ENCODE measurements around the gene RUNX2.

The RUNX2 gene

DNA sequence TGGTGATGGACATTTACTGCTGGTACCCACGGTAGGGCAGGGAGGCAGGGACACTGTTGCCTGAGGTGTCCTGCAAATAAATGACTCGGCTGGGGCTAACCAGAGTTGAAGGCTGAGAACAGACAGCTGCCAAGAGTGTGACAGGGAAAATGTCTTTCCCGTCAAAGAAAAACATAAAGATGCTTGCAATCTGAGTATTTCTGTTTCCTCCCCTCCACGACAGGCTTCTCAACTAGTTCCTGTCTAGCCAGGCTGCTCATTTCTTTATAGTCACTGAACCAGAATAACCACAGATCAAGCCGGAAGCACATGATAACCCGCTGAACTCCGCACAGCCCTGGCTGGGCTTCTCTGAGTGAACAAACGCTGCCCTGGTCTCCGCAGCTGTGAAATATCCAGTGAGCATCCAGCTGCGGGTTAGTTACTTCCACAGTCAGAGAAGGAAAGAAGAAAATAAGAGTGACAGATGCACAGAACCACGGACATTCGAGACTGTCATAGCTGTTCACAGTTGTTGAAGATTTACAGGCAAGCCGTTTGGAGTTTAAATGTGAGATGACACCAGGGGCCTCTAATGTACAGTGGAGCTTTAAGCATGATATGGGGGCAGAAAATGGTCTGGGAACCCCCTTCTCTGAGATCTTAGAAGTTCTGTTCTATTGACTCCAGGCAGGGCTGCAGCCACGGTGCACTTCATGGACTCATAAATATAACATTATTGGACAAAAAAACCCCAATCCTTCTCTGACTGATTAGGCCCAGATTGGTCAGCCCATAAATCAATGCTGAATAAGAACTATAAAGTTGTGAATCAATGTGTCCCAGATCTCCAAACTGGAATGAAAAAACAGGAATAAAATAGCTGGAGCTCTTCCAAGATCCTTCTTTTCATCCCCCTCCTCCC, 349.5 kb downstream of the RUNX2 start:
- Histone ChIP-seq H4K12ac (ENCODE audit: low read depth, low read length) (no peak overlapping the region), H3K79me1 (ENCODE audit: low read length) (no peaks in the 10 kb centered on the region), H2AK5ac (ENCODE audit: low read length) (no peak overlapping the region), H3K79me2 (ENCODE audit: control insufficient read depth, insufficient read depth, low read length, poor library complexity) (no peaks in the 10 kb centered on the region), H4K91ac (ENCODE audit: low read depth, low read length) (no peak overlapping the region), H3K4me2 (ENCODE audit: low read length) (no peak overlapping the region), H3K14ac (ENCODE audit: low read length) (no peak overlapping the region), H3K27ac (ENCODE audit: low read depth, low read length) (no peak overlapping the region), H3K27me3 (ENCODE audit: insufficient read depth, low read length) (no peaks in the 10 kb centered on the region), H3K4me3 (ENCODE audit: low read depth, low read length) (no peak overlapping the region), H3K36me3 (ENCODE audit: control insufficient read depth in 1 of 2, insufficient read depth in 2 of 2, low read length in 2 of 2) (no peaks in the 10 kb centered on the region), H3K18ac (ENCODE audit: low read length) (no peak overlapping the region), H3K4ac (ENCODE audit: low read depth, low read length) (no peak overlapping the region), H3K9me3 (ENCODE audit: insufficient read depth, low read depth, low read length) (no peaks in the 10 kb centered on the region), H2BK5ac (ENCODE audit: low read depth, low read length, poor library complexity) (no peak overlapping the region), H4K8ac (ENCODE audit: low read depth, low read length) (no peak overlapping the region), H3K4me1 (ENCODE audit: control insufficient read depth in 1 of 2, insufficient read depth in 2 of 2, low read length in 2 of 2) (peaks cover 2 to 3% of the 10 kb centered on the region in 2 experiments), H2AFZ (ENCODE audit: insufficient read depth, low read length, poor library complexity) (no peak overlapping the region), H2BK120ac (ENCODE audit: insufficient read depth, low read length, poor library complexity) (no peak overlapping the region), H2BK12ac (ENCODE audit: low read length) (no peak overlapping the region), H3K9ac (ENCODE audit: low read length) (no peak overlapping the region), H3K23ac (ENCODE audit: low read length) (no peak overlapping the region)
- WGBS (ENCODE audit: extremely low coverage, insufficient coverage, insufficient read length), result no CpG with 5 or more reads among the region's 14 CpGs
- DNase-seq, result peak; percentile 12 to 27

DNA sequence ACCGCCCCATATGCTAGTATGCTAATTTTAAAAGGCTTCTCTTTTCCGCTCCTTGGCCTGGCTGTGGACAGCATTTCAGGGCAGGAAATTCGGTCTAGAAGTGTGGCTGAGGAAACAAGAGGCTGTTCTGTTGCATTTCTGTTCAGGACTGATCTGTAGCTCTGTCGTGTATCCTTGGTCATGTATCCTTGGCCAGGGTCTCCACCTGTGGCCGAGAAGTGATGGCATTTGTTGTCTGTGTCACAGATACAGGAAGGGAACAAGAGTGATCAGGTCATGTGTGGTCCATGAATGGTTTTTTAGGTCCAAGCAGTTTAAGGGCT, 350.1 kb downstream of the RUNX2 start:
- Histone ChIP-seq H3K36me3 (ENCODE audit: control insufficient read depth in 1 of 2, insufficient read depth in 2 of 2, low read length in 2 of 2) (no peaks in the 10 kb centered on the region), H3K23ac (ENCODE audit: low read length) (no peak overlapping the region), H3K79me2 (ENCODE audit: control insufficient read depth, insufficient read depth, low read length, poor library complexity) (no peaks in the 10 kb centered on the region), H2BK120ac (ENCODE audit: insufficient read depth, low read length, poor library complexity) (no peak overlapping the region), H3K4ac (ENCODE audit: low read depth, low read length) (no peak overlapping the region), H3K27me3 (ENCODE audit: insufficient read depth, low read length) (no peaks in the 10 kb centered on the region), H3K79me1 (ENCODE audit: low read length) (no peaks in the 10 kb centered on the region), H4K12ac (ENCODE audit: low read depth, low read length) (no peak overlapping the region), H2AFZ (ENCODE audit: insufficient read depth, low read length, poor library complexity) (no peak overlapping the region), H2BK12ac (ENCODE audit: low read length) (no peak overlapping the region), H2AK5ac (ENCODE audit: low read length) (no peak overlapping the region), H3K27ac (ENCODE audit: low read depth, low read length) (no peak overlapping the region), H4K91ac (ENCODE audit: low read depth, low read length) (no peak overlapping the region), H3K18ac (ENCODE audit: low read length) (no peak overlapping the region), H3K14ac (ENCODE audit: low read length) (no peak overlapping the region), H4K8ac (ENCODE audit: low read depth, low read length) (no peak overlapping the region), H2BK5ac (ENCODE audit: low read depth, low read length, poor library complexity) (no peak overlapping the region), H3K9ac (ENCODE audit: low read length) (no peak overlapping the region), H3K4me1 (ENCODE audit: control insufficient read depth in 1 of 2, insufficient read depth in 2 of 2, low read length in 2 of 2) (peaks cover 2 to 3% of the 10 kb centered on the region in 2 experiments), H3K9me3 (ENCODE audit: insufficient read depth, low read depth, low read length) (no peaks in the 10 kb centered on the region), H3K4me2 (ENCODE audit: low read length) (no peak overlapping the region), H3K4me3 (ENCODE audit: low read depth, low read length) (no peak overlapping the region)
- no peak for DNase-seq
- no CpG with 5 or more reads among the region's 5 CpGs for WGBS (ENCODE audit: extremely low coverage, insufficient coverage, insufficient read length)

DNA sequence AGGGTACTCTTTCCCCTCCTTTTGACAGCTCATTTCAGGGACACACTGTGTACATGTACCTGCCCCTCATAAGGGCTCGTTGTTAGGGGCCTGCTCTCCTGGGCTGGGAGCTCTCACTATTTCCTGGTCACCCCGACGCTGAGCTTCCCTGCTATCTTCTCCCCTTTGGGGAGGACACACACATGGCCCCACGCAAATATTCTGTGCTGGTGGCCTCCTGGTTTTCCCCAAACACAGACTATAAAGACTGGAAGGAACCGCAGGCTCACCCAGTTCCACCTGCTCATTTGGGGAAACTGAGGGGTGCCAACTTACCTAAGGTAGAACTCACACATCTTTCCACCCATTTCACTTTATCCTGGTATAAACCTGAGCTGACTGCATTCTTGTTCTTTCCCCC, 351.0 kb downstream of the RUNX2 start:
- Histone ChIP-seq H2BK12ac (ENCODE audit: low read length) (no peak overlapping the region), H3K36me3 (ENCODE audit: control insufficient read depth in 1 of 2, insufficient read depth in 2 of 2, low read length in 2 of 2) (no peaks in the 10 kb centered on the region), H3K14ac (ENCODE audit: low read length) (no peak overlapping the region), H3K4ac (ENCODE audit: low read depth, low read length) (no peak overlapping the region), H3K4me2 (ENCODE audit: low read length) (no peak overlapping the region), H3K27ac (ENCODE audit: low read depth, low read length) (no peak overlapping the region), H2AK5ac (ENCODE audit: low read length) (no peak overlapping the region), H3K9me3 (ENCODE audit: insufficient read depth, low read depth, low read length) (no peaks in the 10 kb centered on the region), H2AFZ (ENCODE audit: insufficient read depth, low read length, poor library complexity) (no peak overlapping the region), H3K27me3 (ENCODE audit: insufficient read depth, low read length) (no peaks in the 10 kb centered on the region), H2BK5ac (ENCODE audit: low read depth, low read length, poor library complexity) (no peak overlapping the region), H3K18ac (ENCODE audit: low read length) (no peak overlapping the region), H3K79me2 (ENCODE audit: control insufficient read depth, insufficient read depth, low read length, poor library complexity) (no peaks in the 10 kb centered on the region), H4K91ac (ENCODE audit: low read depth, low read length) (no peak overlapping the region), H3K4me3 (ENCODE audit: low read depth, low read length) (no peak overlapping the region), H3K9ac (ENCODE audit: low read length) (no peak overlapping the region), H3K23ac (ENCODE audit: low read length) (no peak overlapping the region), H4K8ac (ENCODE audit: low read depth, low read length) (no peak overlapping the region), H4K12ac (ENCODE audit: low read depth, low read length) (no peak overlapping the region), H2BK120ac (ENCODE audit: insufficient read depth, low read length, poor library complexity) (no peak overlapping the region), H3K79me1 (ENCODE audit: low read length) (no peaks in the 10 kb centered on the region), H3K4me1 (ENCODE audit: control insufficient read depth in 1 of 2, insufficient read depth in 2 of 2, low read length in 2 of 2) (peaks cover 2 to 3% of the 10 kb centered on the region in 2 experiments)
- no peak for DNase-seq
- WGBS (ENCODE audit: extremely low coverage, insufficient coverage, insufficient read length), result no CpG with 5 or more reads among the region's 5 CpGs

DNA sequence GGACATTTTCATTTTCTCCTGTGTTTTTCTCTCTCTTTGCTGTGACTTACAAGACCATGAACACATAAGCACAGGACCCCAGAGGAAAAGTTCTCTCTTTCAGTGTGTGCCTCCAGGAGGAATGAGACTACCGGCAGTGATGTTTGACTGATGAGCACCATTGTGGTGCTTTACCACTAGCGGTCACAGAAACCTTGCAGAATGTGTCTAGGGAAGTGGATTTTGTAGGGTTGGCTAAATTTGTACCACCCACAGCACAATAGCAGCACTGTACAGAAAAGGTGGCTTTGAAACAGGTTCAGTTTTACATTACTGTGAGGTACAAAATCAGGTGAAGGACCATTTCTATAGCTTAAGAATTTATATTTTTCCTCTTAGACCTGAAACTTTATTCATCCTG, 351.5 kb downstream of the RUNX2 start:
- Histone ChIP-seq H3K9ac (ENCODE audit: low read length) (no peak overlapping the region), H4K8ac (ENCODE audit: low read depth, low read length) (no peak overlapping the region), H3K14ac (ENCODE audit: low read length) (no peak overlapping the region), H3K23ac (ENCODE audit: low read length) (no peak overlapping the region), H3K18ac (ENCODE audit: low read length) (no peak overlapping the region), H3K4me2 (ENCODE audit: low read length) (no peak overlapping the region), H3K4ac (ENCODE audit: low read depth, low read length) (no peak overlapping the region), H2BK5ac (ENCODE audit: low read depth, low read length, poor library complexity) (no peak overlapping the region), H4K12ac (ENCODE audit: low read depth, low read length) (no peak overlapping the region), H3K36me3 (ENCODE audit: control insufficient read depth in 1 of 2, insufficient read depth in 2 of 2, low read length in 2 of 2) (no peaks in the 10 kb centered on the region), H2BK12ac (ENCODE audit: low read length) (no peak overlapping the region), H3K27ac (ENCODE audit: low read depth, low read length) (no peak overlapping the region), H3K9me3 (ENCODE audit: insufficient read depth, low read depth, low read length) (no peaks in the 10 kb centered on the region), H4K91ac (ENCODE audit: low read depth, low read length) (no peak overlapping the region), H3K4me1 (ENCODE audit: control insufficient read depth in 1 of 2, insufficient read depth in 2 of 2, low read length in 2 of 2) (peaks cover 2 to 3% of the 10 kb centered on the region in 2 experiments), H2BK120ac (ENCODE audit: insufficient read depth, low read length, poor library complexity) (no peak overlapping the region), H3K79me2 (ENCODE audit: control insufficient read depth, insufficient read depth, low read length, poor library complexity) (no peaks in the 10 kb centered on the region), H3K27me3 (ENCODE audit: insufficient read depth, low read length) (no peaks in the 10 kb centered on the region), H2AFZ (ENCODE audit: insufficient read depth, low read length, poor library complexity) (no peak overlapping the region), H3K4me3 (ENCODE audit: low read depth, low read length) (no peak overlapping the region), H2AK5ac (ENCODE audit: low read length) (no peak overlapping the region), H3K79me1 (ENCODE audit: low read length) (no peaks in the 10 kb centered on the region)
- no CpG with 5 or more reads among the region's 2 CpGs for WGBS (ENCODE audit: extremely low coverage, insufficient coverage, insufficient read length)
- DNase-seq, result no peak

Data from trophoblast cell (in vitro differentiated cells and primary cell).